Activated CD4-positive, alpha-beta T cell treated with anti-CD3 and anti-CD28 coated beads for 36 hours (primary cell): ENCODE results near the gene PAIP1. TPM values are rescaled to one million over a fixed set of nuclear protein-coding genes. Genes with fewer than 3 reads are reported as not detected.
"Not testable (repeated sequence)": the region's sequence is repeated elsewhere in the genome, so short reads cannot be mapped to it uniquely, and the experiment has no call there.

ENCODE experiments used
- ATAC-seq: fragments of 200-7000 bp; cut with Tn5 transposase; one replicate; pipeline ENCODE4 v1.10.0; 2021; ENCODE audit warnings: mild to moderate bottlenecking, moderate library complexity
- CTCF ChIA-PET: fragments of 350-600 bp; sonication (Branson Sonifier 250); formaldehyde crosslinking; loops from one replicate; lab custom pipeline; 2021; ENCODE audit warnings: antibody characterized with exemption; lab: Charles Lee
- POLR2A ChIA-PET: fragments of 350-600 bp; sonication (Branson Sonifier 250); formaldehyde crosslinking; loops from one replicate; lab custom pipeline; 2021; ENCODE audit warnings: antibody characterized with exemption, inconsistent platforms; lab: Charles Lee
- DNase-seq: peaks from one replicate; pipeline ENCODE4 v3.0.0-alpha.2; 2020
- H3K27ac Mint-ChIP-seq: one replicate; pipeline ENCODE4 v1.8.0; 2021; ENCODE audit warnings: mixed read lengths
- H3K27me3 Mint-ChIP-seq: one replicate; pipeline ENCODE4 v1.8.0; 2021; ENCODE audit warnings: mixed read lengths
- H3K36me3 Mint-ChIP-seq: one replicate; pipeline ENCODE4 v1.8.0; 2021; ENCODE audit warnings: low read depth, mixed read lengths
- H3K4me1 Mint-ChIP-seq: one replicate; pipeline ENCODE4 v1.8.0; 2021; ENCODE audit warnings: mixed read lengths
- H3K4me3 Mint-ChIP-seq: one replicate; pipeline ENCODE4 v1.8.0; 2021; ENCODE audit warnings: mild to moderate bottlenecking, moderate library complexity, mixed read lengths
- H3K9me3 Mint-ChIP-seq: one replicate; pipeline ENCODE4 v1.8.0; 2021; ENCODE audit warnings: low read depth, mixed read lengths
- intact Hi-C, 2 experiments: fragments of 100-400 bp; cut with DNase I in 1 of 2; cut with micrococcal nuclease in 1 of 2; formaldehyde crosslinking; loops; one replicate each; pipeline versions ENCODE4 v1.14.2 to v1.15.1; 2022 to 2024; cut with DNase I, micrococcal nuclease
- total RNA-seq, 2 experiments: library from RNA; stranded (reverse); gene quantifications; one replicate each; pipeline ENCODE4 v1.2.3, GENCODE V29; 2021

The PAIP1 gene
- total RNA-seq, 2 experiments from 2014 or later: 51.7 to 55.1 TPM

GRCh38 chr5:43570450-43571158 lies 13.7 kb upstream of the PAIP1 start:
- Mint-ChIP-seq H3K36me3 (peaks cover 9% of the 10 kb centered on the region), H3K27me3 (no peaks in the 10 kb centered on the region), H3K4me1 (peaks cover 4% of the 10 kb centered on the region), H3K4me3 (no peak overlapping the region), H3K27ac (no peak overlapping the region), H3K9me3 (no peaks in the 10 kb centered on the region)
- CTCF ChIA-PET: no interaction called here
- ATAC-seq (no peak), DNase-seq (no peak)
- intact Hi-C loops: no loop called here
- POLR2A ChIA-PET: no interaction called here

- ChIA-PET POLR2A (no interaction called here), CTCF (no interaction called here)
- no peaks in the 10 kb centered on the region for H3K9me3 Mint-ChIP-seq
- intact Hi-C loops: no loop called here
- H3K27ac Mint-ChIP-seq: no peak overlapping the region
- H3K4me3 Mint-ChIP-seq: no peak overlapping the region
- no peak for DNase-seq
- ATAC-seq: no peak
- no peaks in the 10 kb centered on the region for H3K27me3 Mint-ChIP-seq
- no peaks in the 10 kb centered on the region for H3K36me3 Mint-ChIP-seq
- peaks cover 4% of the 10 kb centered on the region for H3K4me1 Mint-ChIP-seq
These were observed 12.4 kb upstream of the PAIP1 start for GRCh38 chr5:43569236-43569746.

GRCh38 chr5:43567967-43568366 lies 11.1 kb upstream of the PAIP1 start:
- peak; percentile 39 for ATAC-seq
- no peak overlapping the region for H3K4me3 Mint-ChIP-seq
- DNase-seq: no peak
- H3K4me1 Mint-ChIP-seq: peaks cover 4% of the 10 kb centered on the region
- H3K9me3 Mint-ChIP-seq: no peaks in the 10 kb centered on the region
- peaks cover 2% of the 10 kb centered on the region for H3K27me3 Mint-ChIP-seq
- intact Hi-C loops: no loop called here
- H3K27ac Mint-ChIP-seq: no peak overlapping the region
- POLR2A ChIA-PET: no interaction called here
- H3K36me3 Mint-ChIP-seq: no peaks in the 10 kb centered on the region
- CTCF ChIA-PET: interaction anchor here (0.8 kb wide), 1 partner anchor 14 kb away, joined by 3 read pairs; no protein-coding TSS in a partner anchor

- ChIA-PET CTCF (no interaction called here), POLR2A (no interaction called here)
- DNase-seq: no peak
- Mint-ChIP-seq H3K4me1 (peaks cover 4% of the 10 kb centered on the region), H3K9me3 (no peaks in the 10 kb centered on the region), H3K36me3 (no peaks in the 10 kb centered on the region), H3K27me3 (peaks cover 4% of the 10 kb centered on the region), H3K27ac (no peak overlapping the region), H3K4me3 (no peak overlapping the region)
- intact Hi-C loops: no loop called here
- ATAC-seq: no peak
These were observed 8.2 kb upstream of the PAIP1 start for GRCh38 chr5:43565043-43565442.

- ATAC-seq: no peak
- no peaks in the 10 kb centered on the region for H3K9me3 Mint-ChIP-seq
- peaks cover 4% of the 10 kb centered on the region for H3K27me3 Mint-ChIP-seq
- peaks cover 4% of the 10 kb centered on the region for H3K4me1 Mint-ChIP-seq
- no peak overlapping the region for H3K27ac Mint-ChIP-seq
- H3K4me3 Mint-ChIP-seq: no peak overlapping the region
- intact Hi-C loops: no loop called here
- H3K36me3 Mint-ChIP-seq: no peaks in the 10 kb centered on the region
- ChIA-PET POLR2A (no interaction called here), CTCF (no interaction called here)
- no peak for DNase-seq
These were observed 7.5 kb upstream of the PAIP1 start for GRCh38 chr5:43564289-43564850.

- ChIA-PET POLR2A (no interaction called here), CTCF (no interaction called here)
- Mint-ChIP-seq H3K36me3 (no peaks in the 10 kb centered on the region), H3K27me3 (peaks cover 4% of the 10 kb centered on the region), H3K27ac (no peak overlapping the region), H3K4me1 (peaks cover 11% of the 10 kb centered on the region), H3K4me3 (no peak overlapping the region), H3K9me3 (no peaks in the 10 kb centered on the region)
- intact Hi-C loops: no loop called here
- ATAC-seq: no peak
- DNase-seq: no peak
These were observed 6.4 kb upstream of the PAIP1 start for GRCh38 chr5:43563321-43563720.

GRCh38 chr5:43561356-43561755 lies 4.5 kb upstream of the PAIP1 start:
- Mint-ChIP-seq H3K36me3 (no peaks in the 10 kb centered on the region), H3K4me1 (peaks cover 12% of the 10 kb centered on the region), H3K4me3 (no peak overlapping the region), H3K27me3 (peaks cover 4% of the 10 kb centered on the region), H3K9me3 (no peaks in the 10 kb centered on the region), H3K27ac (no peak overlapping the region)
- ATAC-seq (no peak), DNase-seq (no peak)
- ChIA-PET POLR2A (no interaction called here), CTCF (interaction anchor here (0.8 kb wide), 1 partner anchor 78 kb away, joined by 3 read pairs; the partner anchor contains the start of gene TMEM267)
- intact Hi-C loops: no loop called here

- Mint-ChIP-seq H3K9me3 (no peaks in the 10 kb centered on the region), H3K4me3 (no peak overlapping the region), H3K27me3 (peaks cover 4% of the 10 kb centered on the region), H3K4me1 (peaks cover 16% of the 10 kb centered on the region), H3K36me3 (peaks cover 3% of the 10 kb centered on the region), H3K27ac (no peak overlapping the region)
- DNase-seq (no peak), ATAC-seq (no peak)
- intact Hi-C loops: no loop called here
- POLR2A ChIA-PET: no interaction called here
- CTCF ChIA-PET: interaction anchor here (1.4 kb wide), 1 partner anchor 76 kb away, joined by 4 read pairs; the partner anchor contains the start of gene TMEM267
These were observed 3.3 kb upstream of the PAIP1 start for GRCh38 chr5:43560128-43560527.

- intact Hi-C loops: loop anchor here (1.0 to 5.0 kb wide), 12 partner anchors 41 to 606 kb away; partner anchors contain the start of genes C5orf34 (in 2 of the 2), NNT (in 2 of the 2), HMGCS1 (in 1 of the 2) and ZNF131 (in 1 of the 2)
- peaks cover 18% of the 10 kb centered on the region for H3K4me1 Mint-ChIP-seq
- H3K9me3 Mint-ChIP-seq, H3K27ac Mint-ChIP-seq, H3K36me3 Mint-ChIP-seq, H3K27me3 Mint-ChIP-seq, DNase-seq: not testable (repeated sequence)
- POLR2A ChIA-PET: interaction anchor here (0.9 to 2.4 kb wide), 2 partner anchors 46 to 72 kb away, joined by 5 to 17 read pairs; partner anchors contain the start of genes NNT and TMEM267
- peak overlapping the region; percentile 88 for H3K4me3 Mint-ChIP-seq
- peak; percentile 43 for ATAC-seq
- CTCF ChIA-PET: interaction anchor here (1.2 to 3.0 kb wide), 3 partner anchors 13 to 55 kb away, joined by 3 to 24 read pairs (median 4); partner anchors contain the start of gene C5orf34
These were observed 345 bp downstream of the PAIP1 start for GRCh38 chr5:43556607-43556856.

GRCh38 chr5:43555895-43556606 lies 826 bp downstream of the PAIP1 start:
- H3K27ac Mint-ChIP-seq: peak overlapping the region; percentile 93
- H3K9me3 Mint-ChIP-seq: no peaks in the 10 kb centered on the region
- H3K36me3 Mint-ChIP-seq: peaks cover 7% of the 10 kb centered on the region
- CTCF ChIA-PET: interaction anchor here (0.6 to 3.0 kb wide), 9 partner anchors 12 to 119 kb away, joined by 3 to 24 read pairs (median 4); partner anchors contain the start of genes C5orf34, NNT and TMEM267
- peak overlapping the region; percentile 88 for H3K4me3 Mint-ChIP-seq
- intact Hi-C loops: loop anchor here (1.0 to 5.0 kb wide), 12 partner anchors 41 to 605 kb away; partner anchors contain the start of genes C5orf34 (in 2 of the 2), NNT (in 2 of the 2), HMGCS1 (in 1 of the 2) and ZNF131 (in 1 of the 2)
- POLR2A ChIA-PET: interaction anchor here (0.7 to 2.4 kb wide), 5 partner anchors 27 to 331 kb away, joined by 3 to 17 read pairs (median 4); partner anchors contain the start of genes C5orf34, NNT and TMEM267
- H3K27me3 Mint-ChIP-seq: peaks cover 2% of the 10 kb centered on the region
- DNase-seq (peak; percentile 74), ATAC-seq (peak; percentile 0)
- peaks cover 20% of the 10 kb centered on the region for H3K4me1 Mint-ChIP-seq

- H3K4me1 Mint-ChIP-seq: peaks cover 23% of the 10 kb centered on the region
- intact Hi-C loops: no loop called here
- ATAC-seq (no peak), DNase-seq (no peak)
- H3K27me3 Mint-ChIP-seq: no peaks in the 10 kb centered on the region
- CTCF ChIA-PET: interaction anchor here (0.8 to 3.0 kb wide), 10 partner anchors 11 to 77 kb away, joined by 3 to 24 read pairs (median 8); partner anchors contain the start of genes C5orf34, NNT and TMEM267
- H3K9me3 Mint-ChIP-seq: no peaks in the 10 kb centered on the region
- POLR2A ChIA-PET: interaction anchor here (1.1 to 2.4 kb wide), 2 partner anchors 48 to 70 kb away, joined by 4 to 17 read pairs; partner anchors contain the start of genes NNT and TMEM267
- H3K27ac Mint-ChIP-seq: no peak overlapping the region
- H3K4me3 Mint-ChIP-seq: no peak overlapping the region
- peaks cover 11% of the 10 kb centered on the region for H3K36me3 Mint-ChIP-seq
These were observed 2.4 kb downstream of the PAIP1 start for GRCh38 chr5:43554497-43554896.
